Ascending aorta (tissue), 2 donors: ENCODE results near the gene CIITA. TPM values are rescaled to one million over a fixed set of nuclear protein-coding genes. Genes with fewer than 3 reads are reported as not detected.
A peak's percentile ranks its signal among the peaks of the same experiment; 100 is the strongest.

Experiments
- DNase-seq, 2 donors: peaks; one replicate each; pipeline ENCODE4 v3.0.0-alpha.2; 2019; ENCODE audit warnings: low spot score in 2 of 2
- H3K27ac ChIP-seq, 2 donors: fragments of 200-600 bp; sonication (generic); one replicate each; pipeline ENCODE4 v1.5.1; 2016 to 2017; ENCODE audit warnings: mild to moderate bottlenecking in 1 of 2
- H3K27me3 ChIP-seq: fragments of 200-600 bp; sonication (generic); one replicate; pipeline ENCODE4 v1.5.1; 2017
- H3K36me3 ChIP-seq, 2 donors: fragments of 200-600 bp; sonication (generic); one replicate each; pipeline ENCODE4 v1.5.1; 2016
- H3K4me1 ChIP-seq, 2 donors: fragments of 200-600 bp; sonication (generic); one replicate each; pipeline ENCODE4 v1.5.1; 2016 to 2017; ENCODE audit warnings: mild to moderate bottlenecking in 1 of 2
- H3K4me3 ChIP-seq, 2 donors: fragments of 200-600 bp; sonication (generic); one replicate each; pipeline ENCODE4 v1.5.1; 2016 to 2017; ENCODE audit warnings: mild to moderate bottlenecking in 1 of 2
- H3K9me3 ChIP-seq, 2 donors: fragments of 200-600 bp; sonication (generic); one replicate each; pipeline ENCODE4 v1.5.1; 2016
- CTCF ChIP-seq, 3 experiments: fragments of 200-600 bp in 2 of 3; fragments of 450-650 bp in 1 of 3; sonication (generic) in 2 of 3; IDR thresholded peaks; one replicate each; pipeline ENCODE4 v1.5.1; 2016 to 2019; ENCODE audit warnings: antibody characterized with exemption in 3 of 3, mild to moderate bottlenecking in 1 of 3, moderate library complexity in 1 of 3
- intact Hi-C: fragments of 100-400 bp; cut with DNase I; formaldehyde crosslinking; loops from one replicate; pipeline ENCODE4 v1.15.1; 2023
- total RNA-seq: library from RNA; depleted of rRNA; stranded (reverse); fragments of >200 nt; gene quantifications from one replicate; pipeline ENCODE4 v1.1.0, GENCODE V29; 2016

CIITA gene
- total RNA-seq, 1 donor from 2014 or later: 19.4 TPM

GRCh38 chr16:10933865-10934264 lies 56.9 kb downstream of the CIITA start:
- H3K9me3 ChIP-seq: no peaks in the 10 kb centered on the region
- H3K27ac ChIP-seq: peak overlapping the region in 1 of 2 donors; percentile 30
- H3K36me3 ChIP-seq: peaks cover 0 to 30% of the 10 kb centered on the region in 2 donors
- no peak for DNase-seq
- intact Hi-C loops: no loop called here
- TF ChIP-seq CTCF (IDR thresholded peaks at IDR 0.05): no peak
- no peak overlapping the region for H3K4me3 ChIP-seq
- H3K27me3 ChIP-seq: no peaks in the 10 kb centered on the region
- peaks cover 8 to 52% of the 10 kb centered on the region in 2 donors for H3K4me1 ChIP-seq

- intact Hi-C loops: no loop called here
- H3K4me1 ChIP-seq: peaks cover 12 to 57% of the 10 kb centered on the region in 2 donors
- DNase-seq: no peak
Measured at GRCh38 chr16:10934325-10935107, 57.5 kb downstream of the CIITA start.

GRCh38 chr16:10935226-10935915 lies 58.4 kb downstream of the CIITA start:
- Histone ChIP-seq H3K4me3 (no peak overlapping the region), H3K27ac (no peak overlapping the region), H3K9me3 (no peaks in the 10 kb centered on the region), H3K36me3 (peaks cover 0 to 24% of the 10 kb centered on the region in 2 donors), H3K27me3 (no peaks in the 10 kb centered on the region), H3K4me1 (peaks cover 17 to 61% of the 10 kb centered on the region in 2 donors)
- no peak for DNase-seq
- intact Hi-C loops: no loop called here
- TF ChIP-seq CTCF (IDR thresholded peaks at IDR 0.05): no peak

More at GRCh38 chr16:10934325-10935107, 57.5 kb downstream of the CIITA start:
- Histone ChIP-seq H3K36me3 (peaks cover 0 to 24% of the 10 kb centered on the region in 2 donors), H3K27me3 (no peaks in the 10 kb centered on the region), H3K27ac (peak overlapping the region; percentile 22 to 30), H3K4me3 (no peak overlapping the region), H3K9me3 (no peaks in the 10 kb centered on the region)
- TF ChIP-seq CTCF (IDR thresholded peaks at IDR 0.05): no peak

- H3K36me3 ChIP-seq: peaks cover 0 to 19% of the 10 kb centered on the region in 2 donors
- H3K27ac ChIP-seq: peak overlapping the region; percentile 83 to 95
- H3K27me3 ChIP-seq: no peaks in the 10 kb centered on the region
- DNase-seq: no peak
- peak overlapping the region; percentile 47 to 97 for H3K4me3 ChIP-seq
- H3K9me3 ChIP-seq: no peaks in the 10 kb centered on the region
- H3K4me1 ChIP-seq: peaks cover 21 to 63% of the 10 kb centered on the region in 2 donors
- no peak for TF ChIP-seq CTCF (IDR thresholded peaks at IDR 0.05)
- intact Hi-C loops: no loop called here
Measured at GRCh38 chr16:10936272-10936984, 59.4 kb downstream of the CIITA start.

- Histone ChIP-seq H3K27ac (peak overlapping the region; percentile 83 to 95), H3K36me3 (peaks cover 0 to 11% of the 10 kb centered on the region in 2 donors), H3K27me3 (no peaks in the 10 kb centered on the region), H3K4me3 (peak overlapping the region; percentile 47 to 97), H3K4me1 (peaks cover 21 to 63% of the 10 kb centered on the region in 2 donors), H3K9me3 (no peaks in the 10 kb centered on the region)
- TF ChIP-seq CTCF (IDR thresholded peaks at IDR 0.05): no peak
- no peak for DNase-seq
- intact Hi-C loops: no loop called here
Measured at GRCh38 chr16:10937068-10937859, 60.3 kb downstream of the CIITA start.
